Upper lobe of left lung (tissue), 4 donors: ENCODE measurements around the gene MYO1C.

Source experiments
- POLR2A ChIP-seq, 4 donors: fragments of 450-650 bp; IDR thresholded peaks; one replicate each; pipeline ENCODE4 v1.5.1; 2016 to 2017; ENCODE audit warnings: antibody characterized with exemption in 4 of 4, mild to moderate bottlenecking in 2 of 4
- POLR2AphosphoS5 ChIP-seq, 2 donors: sonication (generic); formaldehyde crosslinking; IDR thresholded peaks; one replicate each; pipeline ENCODE4 v1.5.1; 2017; ENCODE audit warnings: antibody characterized with exemption in 2 of 2
- TF ChIP-seq, protein P1 (sequence below), 6 experiments: fragments of 450-650 bp in 4 of 6; fragments of 200-600 bp in 2 of 6; sonication (generic) in 2 of 6; IDR thresholded peaks; one replicate each; pipeline ENCODE4 v1.5.1; 2016 to 2019; ENCODE audit warnings: antibody characterized with exemption in 6 of 6

DNA sequence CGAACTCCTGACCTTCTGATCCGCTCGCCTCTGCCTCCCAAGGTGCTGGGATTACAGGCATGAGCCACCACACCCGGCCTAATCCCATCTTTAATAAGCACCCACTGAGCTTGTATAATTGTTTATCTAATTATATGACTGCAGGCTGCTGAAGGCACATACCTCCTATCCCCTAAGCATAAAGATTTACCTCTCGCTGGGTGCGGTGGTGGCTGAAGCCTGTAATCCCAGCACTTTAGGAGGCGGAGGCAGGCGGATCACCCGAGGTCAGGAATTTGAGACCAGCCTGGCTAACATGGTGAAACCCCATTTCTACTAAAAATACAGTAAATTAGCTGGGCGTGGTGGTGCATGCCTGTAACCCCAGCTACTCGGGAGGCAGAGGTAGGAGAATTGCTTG is 72.3 kb downstream of the MYO1C start:
- TF ChIP-seq POLR2A (IDR thresholded peaks at IDR 0.05), result no peak
- TF ChIP-seq, protein P1, sequence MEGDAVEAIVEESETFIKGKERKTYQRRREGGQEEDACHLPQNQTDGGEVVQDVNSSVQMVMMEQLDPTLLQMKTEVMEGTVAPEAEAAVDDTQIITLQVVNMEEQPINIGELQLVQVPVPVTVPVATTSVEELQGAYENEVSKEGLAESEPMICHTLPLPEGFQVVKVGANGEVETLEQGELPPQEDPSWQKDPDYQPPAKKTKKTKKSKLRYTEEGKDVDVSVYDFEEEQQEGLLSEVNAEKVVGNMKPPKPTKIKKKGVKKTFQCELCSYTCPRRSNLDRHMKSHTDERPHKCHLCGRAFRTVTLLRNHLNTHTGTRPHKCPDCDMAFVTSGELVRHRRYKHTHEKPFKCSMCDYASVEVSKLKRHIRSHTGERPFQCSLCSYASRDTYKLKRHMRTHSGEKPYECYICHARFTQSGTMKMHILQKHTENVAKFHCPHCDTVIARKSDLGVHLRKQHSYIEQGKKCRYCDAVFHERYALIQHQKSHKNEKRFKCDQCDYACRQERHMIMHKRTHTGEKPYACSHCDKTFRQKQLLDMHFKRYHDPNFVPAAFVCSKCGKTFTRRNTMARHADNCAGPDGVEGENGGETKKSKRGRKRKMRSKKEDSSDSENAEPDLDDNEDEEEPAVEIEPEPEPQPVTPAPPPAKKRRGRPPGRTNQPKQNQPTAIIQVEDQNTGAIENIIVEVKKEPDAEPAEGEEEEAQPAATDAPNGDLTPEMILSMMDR (IDR thresholded peaks at IDR 0.05), result no peak
- TF ChIP-seq POLR2AphosphoS5 (IDR thresholded peaks at IDR 0.05), result no peak
